CD14-positive monocyte (primary cell): ENCODE data around the gene ALKBH4. TPM values are rescaled to one million over a fixed set of nuclear protein-coding genes. Genes with fewer than 3 reads are reported as not detected.
"Not testable (repeated sequence)": the region's sequence is repeated elsewhere in the genome, so short reads cannot be mapped to it uniquely, and the experiment has no call there.

Source experiments
- DNase-seq, 3 donors: peaks; one replicate each; pipeline ENCODE4 v3.0.0-alpha.2; 2011 to 2022
- H2AFZ ChIP-seq: 2 replicates; pipeline ENCODE4 v1.6.0; 2012; ENCODE audit warnings: mild to moderate bottlenecking, low read depth, low read length, inconsistent platforms; ENCODE audit not compliant: insufficient read depth, poor library complexity, severe bottlenecking
- H3K27ac ChIP-seq, 2 donors: 1 replicate in 1 of 2; 2 replicates in 1 of 2; pipeline ENCODE4 v1.5.1; 2012 to 2013; ENCODE audit warnings: low read length in 2 of 2, control low read depth in 1 of 2, inconsistent platforms in 1 of 2, low read depth in 1 of 2, mild to moderate bottlenecking in 1 of 2
- H3K27me3 ChIP-seq, 2 donors: one replicate each; pipeline versions ENCODE4 v1.6.0 to v1.6.1; 2011 to 2013; ENCODE audit warnings: low read length in 2 of 2; ENCODE audit not compliant: control insufficient read depth in 2 of 2, insufficient read depth in 2 of 2
- H3K36me3 ChIP-seq, 2 donors: replicated peaks in 1 of 2; 1 replicate in 1 of 2; 2 replicates in 1 of 2; pipeline versions ENCODE4 v1.5.1 to v1.6.1; 2012 to 2013; ENCODE audit warnings: low read length in 2 of 2, control low read depth in 1 of 2, inconsistent platforms in 1 of 2, mild to moderate bottlenecking in 1 of 2; ENCODE audit not compliant: insufficient read depth in 2 of 2, control insufficient read depth in 1 of 2
- H3K4me1 ChIP-seq, 2 donors: 1 replicate in 1 of 2; 2 replicates in 1 of 2; pipeline versions ENCODE4 v1.5.1 to v1.6.1; 2012 to 2013; ENCODE audit warnings: low read length in 2 of 2, control low read depth in 1 of 2, inconsistent platforms in 1 of 2, mild to moderate bottlenecking in 1 of 2, moderate library complexity in 1 of 2; ENCODE audit not compliant: insufficient read depth in 2 of 2, control insufficient read depth in 1 of 2
- H3K4me2 ChIP-seq: replicated peaks from 2 replicates; pipeline ENCODE3; 2012; ENCODE audit warnings: low read length, moderate library complexity, mild to moderate bottlenecking; ENCODE audit not compliant: poor library complexity, severe bottlenecking; ENCODE audit errors: extremely low read depth
- H3K4me3 ChIP-seq, 3 experiments: fragments of 200-600 bp in 1 of 3; sonication (generic) in 1 of 3; replicated peaks in 1 of 3; 1 replicate in 2 of 3; 2 replicates in 1 of 3; pipeline ENCODE4 v1.5.1; 2011 to 2013; ENCODE audit warnings: low read length in 3 of 3, mild to moderate bottlenecking in 3 of 3, control low read depth in 2 of 3, low read depth in 2 of 3, inconsistent platforms in 1 of 3, moderate library complexity in 1 of 3
- H3K79me2 ChIP-seq: 2 replicates; pipeline ENCODE4 v1.6.0; 2012; ENCODE audit warnings: mild to moderate bottlenecking, control low read depth, inconsistent platforms, low read length, moderate library complexity; ENCODE audit not compliant: insufficient read depth
- H3K9ac ChIP-seq: 2 replicates; pipeline ENCODE4 v1.6.0; 2017; ENCODE audit warnings: low read length, mild to moderate bottlenecking; ENCODE audit not compliant: insufficient read depth, poor library complexity, severe bottlenecking
- H3K9me3 ChIP-seq, 2 donors: replicated peaks in 1 of 2; 1 replicate in 1 of 2; 2 replicates in 1 of 2; pipeline versions ENCODE4 v1.5.1 to v1.6.1; 2012 to 2013; ENCODE audit warnings: low read length in 2 of 2, control low read depth in 1 of 2; ENCODE audit not compliant: control insufficient read depth in 1 of 2, insufficient read depth in 1 of 2
- H4K20me1 ChIP-seq: 2 replicates; pipeline ENCODE4 v1.6.0; 2012; ENCODE audit warnings: mild to moderate bottlenecking, low read length, control low read depth, moderate library complexity; ENCODE audit not compliant: insufficient read depth
- H3K27ac Mint-ChIP-seq, 7 donors: one replicate each; pipeline ENCODE4 v1.8.0; 2020; ENCODE audit warnings: mild to moderate bottlenecking in 7 of 7, mixed read lengths in 7 of 7, moderate library complexity in 6 of 7, inconsistent platforms in 2 of 7
- H3K27me3 Mint-ChIP-seq, 3 donors: one replicate each; pipeline ENCODE4 v1.8.0; 2021 to 2022; ENCODE audit warnings: low read depth in 3 of 3, mild to moderate bottlenecking in 3 of 3, mixed read lengths in 3 of 3, moderate library complexity in 3 of 3, inconsistent platforms in 1 of 3
- H3K36me3 Mint-ChIP-seq, 2 donors: one replicate each; pipeline ENCODE4 v1.8.0; 2020; ENCODE audit warnings: mixed read lengths in 2 of 2, inconsistent platforms in 1 of 2, mild to moderate bottlenecking in 1 of 2
- H3K4me1 Mint-ChIP-seq: one replicate; pipeline ENCODE4 v1.8.0; 2020; ENCODE audit warnings: mild to moderate bottlenecking, mixed read lengths
- H3K4me3 Mint-ChIP-seq, 2 donors: one replicate each; pipeline ENCODE4 v1.8.0; 2020; ENCODE audit warnings: mild to moderate bottlenecking in 2 of 2, mixed read lengths in 2 of 2, moderate library complexity in 1 of 2
- H3K9me3 Mint-ChIP-seq, 7 donors: one replicate each; pipeline ENCODE4 v1.8.0; 2020 to 2022; ENCODE audit warnings: mixed read lengths in 7 of 7, mild to moderate bottlenecking in 6 of 7, moderate library complexity in 6 of 7, inconsistent platforms in 2 of 7
- WGBS: methylation state at CpG from one replicate; pipeline ENCODE4 v1.1.5; 2013; ENCODE audit warnings: missing lambda C conversion rate; ENCODE audit not compliant: insufficient coverage; 5-methylcytosine and 5-hydroxymethylcytosine counted together
- intact Hi-C, 2 donors: fragments of 100-400 bp; cut with micrococcal nuclease; formaldehyde crosslinking; loops; one replicate each; pipeline versions ENCODE4 v1.15.0 to v1.15.1; 2023
- polyA plus RNA-seq, 3 donors: library from polyadenylated mRNA; depleted of rRNA in 1 of 3; unstranded in 2 of 3; stranded (reverse) in 1 of 3; fragments of 300-500 nt in 2 of 3; fragments of >200 nt in 1 of 3; fragmentation: Illumina TruSeq in 2 of 3; gene quantifications; 1 replicate in 2 of 3; 2 replicates in 1 of 3; pipeline ENCODE4 v1.2.3, GENCODE V29; 2012 to 2021
- TF ChIP-seq, protein P1 (sequence below): fragments of 200-600 bp; IDR thresholded peaks from one replicate; pipeline ENCODE4 v1.8.0; 2022; ENCODE audit warnings: antibody characterized with exemption, mild to moderate bottlenecking

Gene ALKBH4
- polyA plus RNA-seq, 3 donors, result 2.9 to 11.8 (median 9.7) TPM

DNA sequence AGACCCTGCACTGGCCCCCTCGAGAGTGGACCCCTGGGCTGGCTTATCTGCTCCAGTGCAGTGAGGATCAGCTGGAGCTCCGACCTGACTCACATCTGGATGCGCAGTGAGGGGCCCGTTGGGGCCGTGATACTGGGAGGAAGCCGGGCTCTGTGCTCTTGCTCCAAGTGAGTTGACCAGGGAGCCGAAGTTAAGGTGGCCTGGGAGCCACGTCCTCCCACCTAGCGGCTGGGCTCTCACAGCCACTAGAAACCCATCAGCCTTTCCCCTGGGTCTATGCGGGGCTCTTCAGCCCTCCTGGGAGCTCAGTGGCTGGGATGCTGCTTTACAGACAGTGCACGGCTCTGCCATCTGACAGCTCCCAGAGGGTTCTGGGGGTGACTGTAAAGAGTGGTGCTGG is 9.1 kb downstream of the ALKBH4 start:
- no peaks in the 10 kb centered on the region for H3K27me3 ChIP-seq
- H3K4me2 ChIP-seq, result no peak overlapping the region
- Mint-ChIP-seq H3K4me1 (no peaks in the 10 kb centered on the region), H3K27me3 (no peaks in the 10 kb centered on the region), H3K4me3 (no peak overlapping the region), H3K9me3 (no peaks in the 10 kb centered on the region), H3K36me3 (peaks cover 26 to 50% of the 10 kb centered on the region in 2 donors), H3K27ac (no peak overlapping the region)
- intact Hi-C loops, result loop anchor here in 1 of 2 donors (10.0 kb wide), 1 partner anchor 171 kb away; the partner anchor contains the start of gene SH2B2
- H3K36me3 ChIP-seq, result peaks cover 33 to 44% of the 10 kb centered on the region in 2 donors
- peaks cover 1% of the 10 kb centered on the region for H4K20me1 ChIP-seq
- no peak overlapping the region for H3K4me3 ChIP-seq
- 94% methylated on average over 10 of the region's 11 CpGs for WGBS
- no peak for DNase-seq
- no peaks in the 10 kb centered on the region for H3K79me2 ChIP-seq
- no peak overlapping the region for H3K27ac ChIP-seq
- no peak overlapping the region for H3K9ac ChIP-seq
- H3K4me1 ChIP-seq, result no peaks in the 10 kb centered on the region
- H2AFZ ChIP-seq, result no peak overlapping the region
- TF ChIP-seq, protein P1, sequence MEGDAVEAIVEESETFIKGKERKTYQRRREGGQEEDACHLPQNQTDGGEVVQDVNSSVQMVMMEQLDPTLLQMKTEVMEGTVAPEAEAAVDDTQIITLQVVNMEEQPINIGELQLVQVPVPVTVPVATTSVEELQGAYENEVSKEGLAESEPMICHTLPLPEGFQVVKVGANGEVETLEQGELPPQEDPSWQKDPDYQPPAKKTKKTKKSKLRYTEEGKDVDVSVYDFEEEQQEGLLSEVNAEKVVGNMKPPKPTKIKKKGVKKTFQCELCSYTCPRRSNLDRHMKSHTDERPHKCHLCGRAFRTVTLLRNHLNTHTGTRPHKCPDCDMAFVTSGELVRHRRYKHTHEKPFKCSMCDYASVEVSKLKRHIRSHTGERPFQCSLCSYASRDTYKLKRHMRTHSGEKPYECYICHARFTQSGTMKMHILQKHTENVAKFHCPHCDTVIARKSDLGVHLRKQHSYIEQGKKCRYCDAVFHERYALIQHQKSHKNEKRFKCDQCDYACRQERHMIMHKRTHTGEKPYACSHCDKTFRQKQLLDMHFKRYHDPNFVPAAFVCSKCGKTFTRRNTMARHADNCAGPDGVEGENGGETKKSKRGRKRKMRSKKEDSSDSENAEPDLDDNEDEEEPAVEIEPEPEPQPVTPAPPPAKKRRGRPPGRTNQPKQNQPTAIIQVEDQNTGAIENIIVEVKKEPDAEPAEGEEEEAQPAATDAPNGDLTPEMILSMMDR, result no peak
- no peaks in the 10 kb centered on the region for H3K9me3 ChIP-seq

GRCh38 chr7:102454932-102455331 is 9.7 kb downstream of the ALKBH4 start:
- not testable (repeated sequence) for H3K4me1 Mint-ChIP-seq, H3K4me2 ChIP-seq, H3K27me3 Mint-ChIP-seq, H3K4me3 ChIP-seq, H3K27ac ChIP-seq, H3K9me3 Mint-ChIP-seq, H3K9ac ChIP-seq, H3K27me3 ChIP-seq, H4K20me1 ChIP-seq, H3K79me2 ChIP-seq, H3K27ac Mint-ChIP-seq, DNase-seq, H2AFZ ChIP-seq, H3K9me3 ChIP-seq, H3K4me3 Mint-ChIP-seq, H3K4me1 ChIP-seq
- H3K36me3 Mint-ChIP-seq, result peaks cover 26 to 49% of the 10 kb centered on the region in 2 donors
- peaks cover 33 to 44% of the 10 kb centered on the region in 2 donors for H3K36me3 ChIP-seq
- intact Hi-C loops, result loop anchor here in 1 of 2 donors (5.0 to 10.0 kb wide), 2 partner anchors 43 to 170 kb away; partner anchors contain the start of gene SH2B2
- 89% methylated on average over 8 of the region's 10 CpGs for WGBS
